Measurements from ENCODE around the gene LPP. TPM values are rescaled to one million over a fixed set of nuclear protein-coding genes. Genes with fewer than 3 reads are reported as not detected.

LPP gene
- total and polyA plus RNA-seq, 9 of the 15 experiments (the other 6 are each of a cell fraction or from before 2014, with no cell fraction given): 0.07 to 0.18 TPM; not detected in 7

DNA sequence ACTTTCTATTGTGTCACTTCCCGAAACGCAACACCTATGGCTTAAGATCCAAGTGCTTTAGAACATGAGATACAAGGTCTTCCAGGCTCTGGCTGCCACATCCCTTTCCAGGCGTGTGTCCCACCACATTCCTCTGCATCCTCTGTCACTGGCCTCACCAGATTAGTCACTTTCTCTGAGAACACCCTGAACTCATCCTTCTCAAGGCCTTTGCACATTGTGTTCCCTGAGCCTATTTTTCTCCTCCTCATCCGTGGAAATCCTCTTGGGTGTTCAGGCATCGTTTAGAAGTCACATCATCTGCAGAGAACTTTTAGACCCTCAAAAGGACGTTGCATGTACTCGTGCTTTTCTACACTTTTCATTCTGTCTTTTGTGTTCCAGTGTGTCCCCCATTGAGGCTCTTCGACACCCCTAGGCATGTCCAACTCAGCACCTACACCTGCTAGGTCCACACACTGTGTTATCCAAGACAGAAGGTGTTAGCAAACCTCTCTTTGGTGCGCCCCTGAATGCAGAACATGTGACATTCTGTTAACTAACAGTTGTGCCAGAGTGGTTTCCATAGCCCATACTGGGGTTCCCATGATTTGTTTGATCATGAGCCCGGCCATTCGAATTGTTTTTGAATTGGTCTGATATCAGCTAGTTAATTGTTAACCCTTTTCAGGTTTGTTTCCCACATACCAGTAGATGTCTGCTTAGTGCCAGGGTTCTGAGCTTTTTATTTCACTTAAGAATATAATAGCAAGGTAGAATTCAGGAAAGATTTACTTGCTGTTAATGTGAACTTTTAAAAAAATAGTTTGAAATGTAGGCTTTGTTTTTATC, 67.2 kb downstream of the LPP start:
- no peak for ATAC-seq
- POLR2A ChIA-PET: interaction anchor here (0.5 kb wide), 1 partner anchor 28 kb away, joined by 3 read pairs; no protein-coding TSS in a partner anchor
- no peaks in the 10 kb centered on the region for H3K9me1 ChIP-seq (ENCODE audit: control insufficient read depth, insufficient read depth, low read length)
- TF ChIP-seq, protein P1, sequence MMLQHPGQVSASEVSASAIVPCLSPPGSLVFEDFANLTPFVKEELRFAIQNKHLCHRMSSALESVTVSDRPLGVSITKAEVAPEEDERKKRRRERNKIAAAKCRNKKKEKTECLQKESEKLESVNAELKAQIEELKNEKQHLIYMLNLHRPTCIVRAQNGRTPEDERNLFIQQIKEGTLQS (IDR thresholded peaks at IDR 0.05): no peak
- TF ChIP-seq, protein P1 (CRISPR knock-in tag; conservative IDR thresholded peaks at IDR 0.05): no peak
- no peak for TF ChIP-seq MECOM (CRISPR knock-in tag; IDR thresholded peaks at IDR 0.05)
- TF ChIP-seq, protein P2, sequence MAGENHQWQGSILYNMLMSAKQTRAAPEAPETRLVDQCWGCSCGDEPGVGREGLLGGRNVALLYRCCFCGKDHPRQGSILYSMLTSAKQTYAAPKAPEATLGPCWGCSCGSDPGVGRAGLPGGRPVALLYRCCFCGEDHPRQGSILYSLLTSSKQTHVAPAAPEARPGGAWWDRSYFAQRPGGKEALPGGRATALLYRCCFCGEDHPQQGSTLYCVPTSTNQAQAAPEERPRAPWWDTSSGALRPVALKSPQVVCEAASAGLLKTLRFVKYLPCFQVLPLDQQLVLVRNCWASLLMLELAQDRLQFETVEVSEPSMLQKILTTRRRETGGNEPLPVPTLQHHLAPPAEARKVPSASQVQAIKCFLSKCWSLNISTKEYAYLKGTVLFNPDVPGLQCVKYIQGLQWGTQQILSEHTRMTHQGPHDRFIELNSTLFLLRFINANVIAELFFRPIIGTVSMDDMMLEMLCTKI (IDR thresholded peaks at IDR 0.05; ENCODE audit: partially characterized antibody): no peak
- no peak for TF ChIP-seq HDAC2 (IDR thresholded peaks at IDR 0.05)
- TF ChIP-seq RBM22 (IDR thresholded peaks at IDR 0.05; ENCODE audit: low read depth, low read length, poor library complexity, severe bottlenecking): no peak
- TF ChIP-seq RBM14 (IDR thresholded peaks at IDR 0.05; ENCODE audit: borderline replicate concordance, insufficient read depth, low read depth, low read length): no peak
- no peak for TF ChIP-seq HOXB6 (CRISPR knock-in tag; IDR thresholded peaks at IDR 0.05; ENCODE audit: borderline replicate concordance)
- no peak for TF ChIP-seq XRCC4 (IDR thresholded peaks at IDR 0.05; ENCODE audit: extremely low read depth, insufficient read depth, insufficient read length)
- TF ChIP-seq, protein P3, sequence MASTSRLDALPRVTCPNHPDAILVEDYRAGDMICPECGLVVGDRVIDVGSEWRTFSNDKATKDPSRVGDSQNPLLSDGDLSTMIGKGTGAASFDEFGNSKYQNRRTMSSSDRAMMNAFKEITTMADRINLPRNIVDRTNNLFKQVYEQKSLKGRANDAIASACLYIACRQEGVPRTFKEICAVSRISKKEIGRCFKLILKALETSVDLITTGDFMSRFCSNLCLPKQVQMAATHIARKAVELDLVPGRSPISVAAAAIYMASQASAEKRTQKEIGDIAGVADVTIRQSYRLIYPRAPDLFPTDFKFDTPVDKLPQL (IDR thresholded peaks at IDR 0.05; ENCODE audit: extremely low read depth, insufficient read length): no peak
- TF ChIP-seq RBM25 (IDR thresholded peaks at IDR 0.05; ENCODE audit: low read depth, low read length, severe bottlenecking): no peak
- TF ChIP-seq CBFA2T3 (IDR thresholded peaks at IDR 0.05): no peak
- no peak for TF ChIP-seq DMBX1 (CRISPR knock-in tag; IDR thresholded peaks at IDR 0.05; ENCODE audit: borderline replicate concordance)
- no peak for TF ChIP-seq CEBPG (CRISPR knock-in tag; IDR thresholded peaks at IDR 0.05)
- no peak for TF ChIP-seq CEBPG (tag; conservative IDR thresholded peaks at IDR 0.05 in 1 of 2, IDR thresholded peaks at IDR 0.05 in 1 of 2)
- TF ChIP-seq WHSC1 (IDR thresholded peaks at IDR 0.05; ENCODE audit: low read length): no peak
- no peak for TF ChIP-seq TSC22D4 (tag; IDR thresholded peaks at IDR 0.05)
- TF ChIP-seq LARP7 (IDR thresholded peaks at IDR 0.05): no peak
- no peak for TF ChIP-seq ZNF121 (CRISPR knock-in tag; conservative IDR thresholded peaks at IDR 0.05)

More for the DNA sequence above, 67.2 kb downstream of the LPP start:
- no peak overlapping the region for H3K4me2 ChIP-seq (ENCODE audit: insufficient read depth, low read length)
- no peaks in the 10 kb centered on the region for H3K27me3 ChIP-seq (ENCODE audit: control insufficient read depth in 2 of 2, insufficient read depth in 2 of 2, low read length in 2 of 2)
- no peak overlapping the region for H2AFZ ChIP-seq (ENCODE audit: low read depth, low read length)
- intact Hi-C loops (cut with micrococcal nuclease) (no loop called here), in situ Hi-C loops (cut with MboI) (no loop called here)
- no peak overlapping the region for H3K27ac ChIP-seq (ENCODE audit: extremely low read depth, low read depth, low read length)
- BruUV-seq (replicated peaks): no TSS peak
- H3K36me3 ChIP-seq (ENCODE audit: control insufficient read depth, insufficient read depth, low read length): no peaks in the 10 kb centered on the region
- H3K9ac ChIP-seq (ENCODE audit: insufficient read depth in 1 of 2, low read depth in 2 of 2, low read length in 2 of 2): no peak overlapping the region
- no peak overlapping the region for H3K4me3 ChIP-seq
- under 1% methylated on average over 11 of the region's 11 CpGs for WGBS (ENCODE audit: insufficient coverage, low coverage, missing lambda C conversion rate)
- FAIRE-seq: no peak
- no peaks in the 10 kb centered on the region for H3K79me2 ChIP-seq (ENCODE audit: control insufficient read depth, insufficient read depth, low read length)
- no peak for DNase-seq (ENCODE audit: extremely low read depth in 1 of 4, low spot score in 3 of 4)
- H3K9me3 ChIP-seq (replicated peaks; ENCODE audit: control insufficient read depth, insufficient read depth, low read depth, low read length): no peaks in the 10 kb centered on the region
- no peaks in the 10 kb centered on the region for H3K4me1 ChIP-seq (replicated peaks in 1 of 2; ENCODE audit: control insufficient read depth in 2 of 2, insufficient read depth in 2 of 2, low read length in 2 of 2)
- CTCF ChIA-PET (ENCODE audit: low intra/inter-chr PET ratio): interaction anchor here (0.6 kb wide), 1 partner anchor 205 kb away, joined by 5 read pairs; no protein-coding TSS in a partner anchor
- no peaks in the 10 kb centered on the region for H4K20me1 ChIP-seq (replicated peaks; ENCODE audit: control insufficient read depth, insufficient read depth, low read length)

Data from K562 (cell line).